HG02938 (cell line): ENCODE measurements around the gene C20orf144.
"Not testable (repeated sequence)": the region's sequence is repeated elsewhere in the genome, so short reads cannot be mapped to it uniquely, and the experiment has no call there.

ENCODE experiments used
- ATAC-seq: cut with Tn5 transposase; IDR thresholded peaks from one replicate; pipeline ENCODE4 v1.9.1; 2021; ENCODE audit warnings: mild to moderate bottlenecking, moderate library complexity; ENCODE audit not compliant: unreplicated experiment

C20orf144 gene

GRCh38 chr20:33693741-33694638 is 31.9 kb downstream of the C20orf144 start:
- ATAC-seq, result no peak

- no peak for ATAC-seq
Observed at GRCh38 chr20:33694639-33695012, 32.5 kb downstream of the C20orf144 start.

GRCh38 chr20:33696448-33696847 is 34.3 kb downstream of the C20orf144 start:
- ATAC-seq, result no peak

- no peak for ATAC-seq
Observed at GRCh38 chr20:33697129-33697528, 35.0 kb downstream of the C20orf144 start.

- ATAC-seq, result not testable (repeated sequence)
Observed at GRCh38 chr20:33698966-33699365, 36.8 kb downstream of the C20orf144 start.

GRCh38 chr20:33700696-33701441 is 38.7 kb downstream of the C20orf144 start:
- not testable (repeated sequence) for ATAC-seq

GRCh38 chr20:33701629-33702450 is 39.7 kb downstream of the C20orf144 start:
- no peak for ATAC-seq

GRCh38 chr20:33702861-33703260 is 40.7 kb downstream of the C20orf144 start:
- ATAC-seq, result no peak

- ATAC-seq, result no peak
Observed at GRCh38 chr20:33703498-33704137, 41.5 kb downstream of the C20orf144 start.

GRCh38 chr20:33704197-33704924 is 42.2 kb downstream of the C20orf144 start:
- no peak for ATAC-seq

GRCh38 chr20:33707668-33708067 is 45.5 kb downstream of the C20orf144 start:
- ATAC-seq, result no peak

GRCh38 chr20:33709398-33709797 is 47.3 kb downstream of the C20orf144 start:
- ATAC-seq, result no peak

- no peak for ATAC-seq
Observed at GRCh38 chr20:33709905-33710541, 47.9 kb downstream of the C20orf144 start.

- no peak for ATAC-seq
Observed at GRCh38 chr20:33710681-33711445, 48.7 kb downstream of the C20orf144 start.

GRCh38 chr20:33711446-33711738 is 49.3 kb downstream of the C20orf144 start:
- no peak for ATAC-seq
